Upper lobe of right lung (tissue), 1 donor: ENCODE measurements around the gene NMRK2. TPM values are rescaled to one million over a fixed set of nuclear protein-coding genes. Genes with fewer than 3 reads are reported as not detected.

ENCODE experiments used
- ATAC-seq: fragments of 200-7000 bp; cut with Tn5 transposase; one replicate; pipeline ENCODE4 v1.9.1; 2020; ENCODE audit warnings: mild to moderate bottlenecking, moderate library complexity
- DNase-seq: peaks from one replicate; pipeline ENCODE4 v3.0.0-alpha.2; 2020
- H3K27ac ChIP-seq: fragments of 200-600 bp; one replicate; pipeline ENCODE4 v1.8.0; 2022
- H3K27me3 ChIP-seq: fragments of 200-600 bp; one replicate; pipeline ENCODE4 v1.8.0; 2022; ENCODE audit warnings: mild to moderate bottlenecking
- H3K36me3 ChIP-seq: fragments of 200-600 bp; one replicate; pipeline ENCODE4 v1.8.0; 2022
- H3K4me1 ChIP-seq: fragments of 200-600 bp; one replicate; pipeline ENCODE4 v1.8.0; 2022
- H3K4me3 ChIP-seq: fragments of 200-600 bp; one replicate; pipeline ENCODE4 v1.8.0; 2022; ENCODE audit warnings: mild to moderate bottlenecking
- H3K9me3 ChIP-seq: fragments of 200-600 bp; one replicate; pipeline ENCODE4 v1.8.0; 2022
- intact Hi-C: fragments of 100-400 bp; cut with DNase I; formaldehyde crosslinking; loops from one replicate; pipeline ENCODE4 v1.11.0; 2022
- total RNA-seq: library from RNA; stranded (reverse); fragmentation: NEBNext Ultra II Directional; extraction: Animal tissue kit (Norgen Biotek cat#: 25700); gene quantifications from one replicate; pipeline ENCODE4 v1.2.1, GENCODE V29; 2021
- TF ChIP-seq, protein P1 (sequence below): fragments of 200-600 bp; IDR thresholded peaks from one replicate; pipeline ENCODE4 v1.8.0; 2022; ENCODE audit warnings: antibody characterized with exemption
- donor health status: DM: no; HTN: yes; CAD: no; lungs with severe emphysema.

Gene NMRK2
- total RNA-seq, 1 donor from 2014 or later = 1.6 TPM

DNA sequence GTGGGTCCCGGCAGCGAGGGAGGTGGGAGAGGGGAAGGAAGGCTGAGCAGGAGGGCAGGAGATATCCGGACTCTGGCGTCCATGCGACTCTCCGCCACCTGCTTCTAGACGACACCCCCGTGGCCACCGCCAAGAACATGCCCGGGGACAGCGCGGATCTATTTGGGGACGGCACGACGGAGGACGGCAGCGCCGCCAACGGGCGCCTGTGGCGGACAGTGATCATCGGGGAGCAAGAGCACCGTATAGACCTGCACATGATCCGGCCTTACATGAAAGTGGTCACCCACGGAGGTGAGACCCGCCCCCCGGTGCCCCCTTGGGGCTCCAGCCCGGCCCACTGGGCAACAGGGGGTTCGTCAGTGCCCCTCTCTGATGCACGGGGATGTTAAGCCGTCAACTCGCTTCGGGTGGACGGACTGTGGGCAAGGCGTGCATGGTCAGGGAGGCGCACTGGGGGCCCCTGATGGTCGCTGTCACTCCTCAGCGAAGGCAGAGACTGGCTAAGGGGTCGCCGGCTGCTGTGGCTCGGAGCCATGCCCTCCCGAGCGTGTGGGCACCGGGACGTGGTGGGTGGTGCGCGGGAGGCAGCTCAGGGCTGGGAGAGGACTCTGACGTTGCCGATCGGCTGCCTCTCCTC, 25.1 kb upstream of the NMRK2 start:
- TF ChIP-seq, protein P1, sequence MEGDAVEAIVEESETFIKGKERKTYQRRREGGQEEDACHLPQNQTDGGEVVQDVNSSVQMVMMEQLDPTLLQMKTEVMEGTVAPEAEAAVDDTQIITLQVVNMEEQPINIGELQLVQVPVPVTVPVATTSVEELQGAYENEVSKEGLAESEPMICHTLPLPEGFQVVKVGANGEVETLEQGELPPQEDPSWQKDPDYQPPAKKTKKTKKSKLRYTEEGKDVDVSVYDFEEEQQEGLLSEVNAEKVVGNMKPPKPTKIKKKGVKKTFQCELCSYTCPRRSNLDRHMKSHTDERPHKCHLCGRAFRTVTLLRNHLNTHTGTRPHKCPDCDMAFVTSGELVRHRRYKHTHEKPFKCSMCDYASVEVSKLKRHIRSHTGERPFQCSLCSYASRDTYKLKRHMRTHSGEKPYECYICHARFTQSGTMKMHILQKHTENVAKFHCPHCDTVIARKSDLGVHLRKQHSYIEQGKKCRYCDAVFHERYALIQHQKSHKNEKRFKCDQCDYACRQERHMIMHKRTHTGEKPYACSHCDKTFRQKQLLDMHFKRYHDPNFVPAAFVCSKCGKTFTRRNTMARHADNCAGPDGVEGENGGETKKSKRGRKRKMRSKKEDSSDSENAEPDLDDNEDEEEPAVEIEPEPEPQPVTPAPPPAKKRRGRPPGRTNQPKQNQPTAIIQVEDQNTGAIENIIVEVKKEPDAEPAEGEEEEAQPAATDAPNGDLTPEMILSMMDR = no peak
- Histone ChIP-seq H3K9me3 (peaks cover 6% of the 10 kb centered on the region), H3K36me3 (no peaks in the 10 kb centered on the region), H3K4me3 (no peak overlapping the region), H3K4me1 (no peaks in the 10 kb centered on the region), H3K27me3 (no peaks in the 10 kb centered on the region), H3K27ac (no peak overlapping the region)
- ATAC-seq = no peak
- intact Hi-C loops = no loop called here
- no peak for DNase-seq

DNA sequence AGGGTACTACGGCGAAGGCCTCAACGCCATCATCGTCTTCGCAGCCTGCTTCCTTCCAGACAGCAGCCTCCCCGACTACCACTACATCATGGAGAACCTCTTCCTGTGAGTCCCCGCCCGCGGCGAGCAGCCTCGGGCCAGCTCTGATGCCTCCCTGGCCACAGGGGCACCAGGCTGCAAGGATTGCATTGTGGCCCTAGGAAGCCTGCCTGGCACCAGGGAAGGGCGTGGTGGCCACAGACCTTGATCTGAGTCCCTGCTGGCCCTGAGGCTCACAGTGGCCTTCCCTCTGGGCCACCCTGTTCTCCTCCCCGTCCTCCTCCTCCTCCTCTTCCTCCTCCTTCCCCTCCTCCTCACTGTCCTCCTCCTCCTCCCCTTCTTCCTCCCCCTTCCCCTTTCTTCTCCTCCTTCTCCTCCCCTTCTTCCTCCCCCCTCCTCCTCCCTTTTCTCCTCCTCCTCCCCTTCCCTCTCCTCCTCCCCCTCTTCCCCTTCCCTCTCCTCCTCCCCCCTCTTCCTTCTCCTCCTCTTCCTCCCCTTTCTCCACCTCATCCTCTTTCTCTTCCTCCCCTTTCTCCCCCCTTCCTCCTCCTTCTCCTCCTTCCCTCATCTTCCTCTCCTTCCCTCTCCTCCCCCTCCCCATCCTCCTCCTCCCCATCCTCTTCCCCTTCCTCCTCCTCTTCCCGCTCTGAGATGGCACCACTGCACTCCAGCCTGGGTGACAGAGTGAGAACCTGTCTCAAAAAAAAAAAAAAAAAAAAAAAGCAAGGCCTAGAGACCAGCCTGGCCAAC, 24.4 kb upstream of the NMRK2 start:
- TF ChIP-seq, protein P1 = no peak
- intact Hi-C loops = no loop called here
- no peaks in the 10 kb centered on the region for H3K4me1 ChIP-seq
- peaks cover 6% of the 10 kb centered on the region for H3K9me3 ChIP-seq
- no peak overlapping the region for H3K4me3 ChIP-seq
- no peaks in the 10 kb centered on the region for H3K36me3 ChIP-seq
- no peak for DNase-seq
- no peak overlapping the region for H3K27ac ChIP-seq
- no peak for ATAC-seq
- no peaks in the 10 kb centered on the region for H3K27me3 ChIP-seq

- H3K4me3 ChIP-seq = no peak overlapping the region
- no peak for DNase-seq
- TF ChIP-seq, protein P1 = no peak
- no peaks in the 10 kb centered on the region for H3K36me3 ChIP-seq
- H3K27ac ChIP-seq = no peak overlapping the region
- H3K4me1 ChIP-seq = no peaks in the 10 kb centered on the region
- ATAC-seq = no peak
- intact Hi-C loops = no loop called here
- H3K9me3 ChIP-seq = peaks cover 6% of the 10 kb centered on the region
- H3K27me3 ChIP-seq = no peaks in the 10 kb centered on the region
These were observed 22.8 kb upstream of the NMRK2 start for GRCh38 chr19:3910105-3910504.

GRCh38 chr19:3914199-3914598, 18.7 kb upstream of the NMRK2 start:
- no peaks in the 10 kb centered on the region for H3K4me1 ChIP-seq
- H3K9me3 ChIP-seq = peaks cover 6% of the 10 kb centered on the region
- TF ChIP-seq, protein P1 = no peak
- intact Hi-C loops = no loop called here
- no peak for ATAC-seq
- no peaks in the 10 kb centered on the region for H3K36me3 ChIP-seq
- H3K4me3 ChIP-seq = no peak overlapping the region
- no peak overlapping the region for H3K27ac ChIP-seq
- H3K27me3 ChIP-seq = no peaks in the 10 kb centered on the region
- DNase-seq = no peak

- intact Hi-C loops = no loop called here
- Histone ChIP-seq H3K4me1 (no peaks in the 10 kb centered on the region), H3K4me3 (no peak overlapping the region), H3K9me3 (no peaks in the 10 kb centered on the region), H3K27ac (no peak overlapping the region), H3K36me3 (no peaks in the 10 kb centered on the region), H3K27me3 (no peaks in the 10 kb centered on the region)
- no peak for ATAC-seq
- TF ChIP-seq, protein P1 = no peak
- no peak for DNase-seq
These were observed 16.8 kb upstream of the NMRK2 start for GRCh38 chr19:3916033-3916432.
